ENCODE data around the gene DHX9. TPM values are rescaled to one million over a fixed set of nuclear protein-coding genes. Genes with fewer than 3 reads are reported as not detected.

Gene DHX9
- total and polyA plus RNA-seq, 9 of the 15 experiments (the other 6 are each of a cell fraction or from before 2014, with no cell fraction given), result 100 to 409 (median 294) TPM

GRCh38 chr1:182869241-182869666 is 30.1 kb downstream of the DHX9 start (continued):
- TF ChIP-seq ZNF518B (CRISPR knock-in tag; IDR thresholded peaks at IDR 0.05) (no peak), RBM39 (optimal IDR thresholded peaks at IDR 0.05; ENCODE audit: low read depth, low read length) (no peak), SRSF7 (optimal IDR thresholded peaks at IDR 0.05; ENCODE audit: low read depth, low read length) (no peak), HNRNPLL (IDR thresholded peaks at IDR 0.05; ENCODE audit: low read depth, low read length, poor library complexity, severe bottlenecking) (no peak), ZBTB40 (IDR thresholded peaks at IDR 0.05) (no peak), ZBTB40 (CRISPR knock-in tag; IDR thresholded peaks at IDR 0.05) (no peak), CBX2 (IDR thresholded peaks at IDR 0.05; ENCODE audit: insufficient read depth, low read length, poor library complexity, severe bottlenecking) (no peak), ZNF184 (CRISPR knock-in tag; IDR thresholded peaks at IDR 0.05) (no peak), IFI16 (CRISPR knock-in tag; IDR thresholded peaks at IDR 0.05) (no peak), ZNF384 (IDR thresholded peaks at IDR 0.05; ENCODE audit: low read depth, low read length) (no peak), THAP7 (CRISPR knock-in tag; IDR thresholded peaks at IDR 0.05) (no peak), RBM34 (IDR thresholded peaks at IDR 0.05; ENCODE audit: borderline replicate concordance, insufficient read depth, low read length) (no peak), MXI1 (IDR thresholded peaks at IDR 0.05; ENCODE audit: low read depth, low read length) (no peak), ATF3 (IDR thresholded peaks at IDR 0.05) (no peak), ATF3 (CRISPR knock-in tag; conservative IDR thresholded peaks at IDR 0.05) (no peak)

All from K562 (cell line).